Activated T-cell treated with anti-CD3 and anti-CD28 coated beads, Interleukin-2, amount 50 U/mL, for 72 hours (primary cell): Measurements from ENCODE around the gene ACY1. TPM values are rescaled to one million over a fixed set of nuclear protein-coding genes. Genes with fewer than 3 reads are reported as not detected.
"Not testable (repeated sequence)": the region's sequence is repeated elsewhere in the genome, so short reads cannot be mapped to it uniquely, and the experiment has no call there.

Experiments
- ATAC-seq, 2 donors: fragments of 150-1000 bp; cut with Tn5 transposase; replicated peaks in 1 of 2; 2 replicates each; pipeline ENCODE4 v1.10.0; 2021; ENCODE audit warnings: moderate library complexity in 2 of 2, mild to moderate bottlenecking in 1 of 2
- DNase-seq, 2 donors: peaks; one replicate each; pipeline ENCODE4 v3.0.0; 2021 to 2022; ENCODE audit warnings: mixed read lengths in 1 of 2
- H3K27ac Mint-ChIP-seq: one replicate; pipeline ENCODE4 v1.8.0; 2022; ENCODE audit warnings: mild to moderate bottlenecking, moderate library complexity, mixed read lengths
- H3K27me3 Mint-ChIP-seq: one replicate; pipeline ENCODE4 v1.8.0; 2022; ENCODE audit warnings: low read depth, mixed read lengths
- H3K36me3 Mint-ChIP-seq, 2 donors: one replicate each; pipeline ENCODE4 v1.8.0; 2022; ENCODE audit warnings: mixed read lengths in 2 of 2, mild to moderate bottlenecking in 1 of 2; ENCODE audit not compliant: insufficient read depth in 2 of 2
- H3K4me1 Mint-ChIP-seq: one replicate; pipeline ENCODE4 v1.8.0; 2022; ENCODE audit warnings: low read depth, mixed read lengths
- H3K4me3 Mint-ChIP-seq, 2 donors: one replicate each; pipeline ENCODE4 v1.8.0; 2022; ENCODE audit warnings: mild to moderate bottlenecking in 2 of 2, mixed read lengths in 2 of 2, moderate library complexity in 2 of 2
- H3K9me3 Mint-ChIP-seq, 2 donors: one replicate each; pipeline ENCODE4 v1.8.0; 2022; ENCODE audit warnings: mixed read lengths in 2 of 2
- total RNA-seq, 2 donors: library from RNA; stranded (reverse); gene quantifications; one replicate each; pipeline ENCODE4 v1.2.3, GENCODE V29; 2022

ACY1 gene
- total RNA-seq, 2 donors from 2014 or later = 30.2 to 42.4 TPM

GRCh38 chr3:52029053-52029452 lies 45.7 kb downstream of the ACY1 start:
- H3K4me1 Mint-ChIP-seq = no peaks in the 10 kb centered on the region
- H3K27ac Mint-ChIP-seq = no peak overlapping the region
- H3K27me3 Mint-ChIP-seq = no peaks in the 10 kb centered on the region
- no peak overlapping the region for H3K4me3 Mint-ChIP-seq
- H3K36me3 Mint-ChIP-seq = no peaks in the 10 kb centered on the region
- no peak for ATAC-seq
- no peak for DNase-seq
- H3K9me3 Mint-ChIP-seq = no peaks in the 10 kb centered on the region

- Mint-ChIP-seq H3K4me3 (no peak overlapping the region), H3K36me3 (no peaks in the 10 kb centered on the region), H3K27ac (no peak overlapping the region), H3K9me3 (no peaks in the 10 kb centered on the region), H3K27me3 (no peaks in the 10 kb centered on the region), H3K4me1 (no peaks in the 10 kb centered on the region)
- ATAC-seq (no peak), DNase-seq (no peak)
Measured at GRCh38 chr3:52029535-52029934, 46.2 kb downstream of the ACY1 start.

- DNase-seq (no peak), ATAC-seq (no peak)
- H3K27me3 Mint-ChIP-seq = no peaks in the 10 kb centered on the region
- no peaks in the 10 kb centered on the region for H3K36me3 Mint-ChIP-seq
- H3K4me3 Mint-ChIP-seq = no peak overlapping the region
- H3K9me3 Mint-ChIP-seq = no peaks in the 10 kb centered on the region
- no peaks in the 10 kb centered on the region for H3K4me1 Mint-ChIP-seq
- no peak overlapping the region for H3K27ac Mint-ChIP-seq
Measured at GRCh38 chr3:52030714-52031310, 47.5 kb downstream of the ACY1 start.

- H3K9me3 Mint-ChIP-seq = no peaks in the 10 kb centered on the region
- H3K4me1 Mint-ChIP-seq = no peaks in the 10 kb centered on the region
- H3K27me3 Mint-ChIP-seq = no peaks in the 10 kb centered on the region
- H3K27ac Mint-ChIP-seq = no peak overlapping the region
- no peak overlapping the region for H3K4me3 Mint-ChIP-seq
- DNase-seq (no peak), ATAC-seq (no peak)
- no peaks in the 10 kb centered on the region for H3K36me3 Mint-ChIP-seq
Measured at GRCh38 chr3:52031896-52032295, 48.6 kb downstream of the ACY1 start.

GRCh38 chr3:52032702-52033408 lies 49.5 kb downstream of the ACY1 start:
- H3K4me1 Mint-ChIP-seq = no peaks in the 10 kb centered on the region
- H3K9me3 Mint-ChIP-seq = no peaks in the 10 kb centered on the region
- no peaks in the 10 kb centered on the region for H3K27me3 Mint-ChIP-seq
- no peak overlapping the region for H3K4me3 Mint-ChIP-seq
- no peak for DNase-seq
- no peaks in the 10 kb centered on the region for H3K36me3 Mint-ChIP-seq
- no peak for ATAC-seq
- H3K27ac Mint-ChIP-seq = no peak overlapping the region

GRCh38 chr3:52033748-52034147 lies 50.4 kb downstream of the ACY1 start:
- H3K36me3 Mint-ChIP-seq, H3K27me3 Mint-ChIP-seq, H3K4me3 Mint-ChIP-seq, DNase-seq, H3K27ac Mint-ChIP-seq, H3K4me1 Mint-ChIP-seq, H3K9me3 Mint-ChIP-seq, ATAC-seq: not testable (repeated sequence)

GRCh38 chr3:52034212-52034611 lies 50.9 kb downstream of the ACY1 start:
- Mint-ChIP-seq H3K27me3 (no peaks in the 10 kb centered on the region), H3K4me1 (no peaks in the 10 kb centered on the region), H3K4me3 (no peak overlapping the region), H3K9me3 (no peaks in the 10 kb centered on the region), H3K27ac (no peak overlapping the region), H3K36me3 (no peaks in the 10 kb centered on the region)
- DNase-seq (no peak), ATAC-seq (no peak)

- H3K4me1 Mint-ChIP-seq = no peaks in the 10 kb centered on the region
- no peaks in the 10 kb centered on the region for H3K9me3 Mint-ChIP-seq
- H3K27me3 Mint-ChIP-seq = no peaks in the 10 kb centered on the region
- H3K36me3 Mint-ChIP-seq = no peaks in the 10 kb centered on the region
- no peak overlapping the region for H3K27ac Mint-ChIP-seq
- H3K4me3 Mint-ChIP-seq = no peak overlapping the region
- DNase-seq (no peak), ATAC-seq (no peak)
Measured at GRCh38 chr3:52034651-52035050, 51.3 kb downstream of the ACY1 start.

- H3K4me1 Mint-ChIP-seq = no peaks in the 10 kb centered on the region
- H3K27ac Mint-ChIP-seq = no peak overlapping the region
- no peaks in the 10 kb centered on the region for H3K27me3 Mint-ChIP-seq
- no peak overlapping the region for H3K4me3 Mint-ChIP-seq
- H3K9me3 Mint-ChIP-seq = no peaks in the 10 kb centered on the region
- ATAC-seq (peak in 1 of 2 donors; percentile 27), DNase-seq (no peak)
- H3K36me3 Mint-ChIP-seq = no peaks in the 10 kb centered on the region
Measured at GRCh38 chr3:52036222-52036694, 52.9 kb downstream of the ACY1 start.

GRCh38 chr3:52036829-52037228 lies 53.5 kb downstream of the ACY1 start:
- DNase-seq (no peak), ATAC-seq (peak; percentile 34 to 47)
- Mint-ChIP-seq H3K36me3 (no peaks in the 10 kb centered on the region), H3K27ac (no peak overlapping the region), H3K27me3 (no peaks in the 10 kb centered on the region), H3K4me1 (peaks cover 3% of the 10 kb centered on the region), H3K9me3 (no peaks in the 10 kb centered on the region), H3K4me3 (no peak overlapping the region)

- no peaks in the 10 kb centered on the region for H3K27me3 Mint-ChIP-seq
- H3K9me3 Mint-ChIP-seq = no peaks in the 10 kb centered on the region
- DNase-seq (no peak), ATAC-seq (no peak)
- H3K36me3 Mint-ChIP-seq = no peaks in the 10 kb centered on the region
- no peak overlapping the region for H3K27ac Mint-ChIP-seq
- peaks cover 6% of the 10 kb centered on the region for H3K4me1 Mint-ChIP-seq
- no peak overlapping the region for H3K4me3 Mint-ChIP-seq
Measured at GRCh38 chr3:52037291-52037690, 54.0 kb downstream of the ACY1 start.

- DNase-seq (no peak), ATAC-seq (no peak)
- Mint-ChIP-seq H3K27ac (no peak overlapping the region), H3K4me3 (no peak overlapping the region), H3K36me3 (no peaks in the 10 kb centered on the region), H3K9me3 (no peaks in the 10 kb centered on the region), H3K4me1 (peaks cover 6% of the 10 kb centered on the region), H3K27me3 (no peaks in the 10 kb centered on the region)
Measured at GRCh38 chr3:52038227-52038626, 54.9 kb downstream of the ACY1 start.
